GM06990 (cell line): Measurements from ENCODE around the gene MYH7.

Source experiments
- DNase-seq: peaks from one replicate; pipeline ENCODE4 v3.0.0-alpha.2; 2011; ENCODE audit not compliant: insufficient read length; ENCODE audit errors: extremely low read depth
- H3K27me3 ChIP-seq: replicated peaks from 2 replicates; pipeline ENCODE4 v1.6.0; 2011; ENCODE audit warnings: low read length; ENCODE audit not compliant: control insufficient read depth, insufficient read depth
- H3K36me3 ChIP-seq: 2 replicates; pipeline ENCODE4 v1.5.1; 2011; ENCODE audit warnings: low read length; ENCODE audit not compliant: control insufficient read depth, insufficient read depth
- H3K4me3 ChIP-seq: replicated peaks from 2 replicates; pipeline ENCODE4 v1.5.1; 2011; ENCODE audit warnings: low read depth, mild to moderate bottlenecking, control low read depth, low read length
- CTCF ChIP-seq: IDR thresholded peaks from 2 replicates; pipeline ENCODE4 v1.5.1; 2011; ENCODE audit warnings: low read length, control low read depth, mild to moderate bottlenecking, inconsistent platforms; ENCODE audit not compliant: insufficient read depth, poor library complexity, severe bottlenecking

Gene MYH7

GRCh38 chr14:23376482-23377197 lies 58.8 kb downstream of the MYH7 start, which contains the start of gene CMTM5:
CMTM5 (plus strand) TSS chr14:23377046; CDS start chr14:23377252, 206 bp downstream.
- DNase-seq, result no peak
- Histone ChIP-seq H3K36me3 (no peaks in the 10 kb centered on the region), H3K4me3 (no peak within 1 kb of the TSS), H3K27me3 (no peaks in the 10 kb centered on the region; the same call in none of the 2 replicates)
- TF ChIP-seq CTCF, result no peak

GRCh38 chr14:23375527-23376251 lies 59.8 kb downstream of the MYH7 start:
- no peaks in the 10 kb centered on the region; the same call in none of the 2 replicates for H3K27me3 ChIP-seq
- H3K36me3 ChIP-seq, result no peaks in the 10 kb centered on the region
- TF ChIP-seq CTCF, result no peak
- no peak overlapping the region for H3K4me3 ChIP-seq
- no peak for DNase-seq

- no peak overlapping the region for H3K4me3 ChIP-seq
- no peaks in the 10 kb centered on the region; the same call in none of the 2 replicates for H3K27me3 ChIP-seq
- TF ChIP-seq CTCF, result no peak
- no peak for DNase-seq
- H3K36me3 ChIP-seq, result no peaks in the 10 kb centered on the region
These were observed 62.4 kb downstream of the MYH7 start for GRCh38 chr14:23373041-23373440.

- no peak for DNase-seq
- TF ChIP-seq CTCF, result no peak
- Histone ChIP-seq H3K36me3 (no peaks in the 10 kb centered on the region), H3K27me3 (peaks cover 2% of the 10 kb centered on the region), H3K4me3 (no peak within 1 kb of the TSS)
These were observed 63.0 kb downstream of the MYH7 start, which contains the start of gene IL25 for GRCh38 chr14:23372509-23372908. IL25 (plus strand) TSS chr14:23372809.

- TF ChIP-seq CTCF, result no peak
- no peak overlapping the region for H3K4me3 ChIP-seq
These were observed 63.6 kb downstream of the MYH7 start for GRCh38 chr14:23371865-23372264.

More at GRCh38 chr14:23371865-23372264, 63.6 kb downstream of the MYH7 start:
- Histone ChIP-seq H3K36me3 (no peaks in the 10 kb centered on the region), H3K27me3 (peaks cover 2% of the 10 kb centered on the region; the same call in 1 of the 2 replicates)
- DNase-seq, result no peak
